G401 (cell line): Measurements from ENCODE around the gene LMBR1. TPM values are rescaled to one million over a fixed set of nuclear protein-coding genes. Genes with fewer than 3 reads are reported as not detected.
"Not testable (repeated sequence)": the region's sequence is repeated elsewhere in the genome, so short reads cannot be mapped to it uniquely, and the experiment has no call there.

Experiments used
- DNase-seq: peaks from one replicate; pipeline ENCODE4 v3.0.0-alpha.2; 2015; ENCODE audit warnings: low spot score
- in situ Hi-C: cut with HindIII; loops from 2 replicates; pipeline ENCODE4 v1.10.0; 2016; ENCODE audit warnings: low sequenced_read_pairs, mixed read lengths
- total RNA-seq: library from RNA; depleted of rRNA; stranded (reverse); fragments of >200 nt; shearing (Covaris generic); gene quantifications from 2 replicates; pipeline ENCODE4 v1.2.3, GENCODE V29; 2014; rRNA removed

LMBR1 gene, protein sequence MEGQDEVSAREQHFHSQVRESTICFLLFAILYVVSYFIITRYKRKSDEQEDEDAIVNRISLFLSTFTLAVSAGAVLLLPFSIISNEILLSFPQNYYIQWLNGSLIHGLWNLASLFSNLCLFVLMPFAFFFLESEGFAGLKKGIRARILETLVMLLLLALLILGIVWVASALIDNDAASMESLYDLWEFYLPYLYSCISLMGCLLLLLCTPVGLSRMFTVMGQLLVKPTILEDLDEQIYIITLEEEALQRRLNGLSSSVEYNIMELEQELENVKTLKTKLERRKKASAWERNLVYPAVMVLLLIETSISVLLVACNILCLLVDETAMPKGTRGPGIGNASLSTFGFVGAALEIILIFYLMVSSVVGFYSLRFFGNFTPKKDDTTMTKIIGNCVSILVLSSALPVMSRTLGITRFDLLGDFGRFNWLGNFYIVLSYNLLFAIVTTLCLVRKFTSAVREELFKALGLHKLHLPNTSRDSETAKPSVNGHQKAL
- 66.9 and 78.8 TPM in 2 replicates for total RNA-seq

DNA sequence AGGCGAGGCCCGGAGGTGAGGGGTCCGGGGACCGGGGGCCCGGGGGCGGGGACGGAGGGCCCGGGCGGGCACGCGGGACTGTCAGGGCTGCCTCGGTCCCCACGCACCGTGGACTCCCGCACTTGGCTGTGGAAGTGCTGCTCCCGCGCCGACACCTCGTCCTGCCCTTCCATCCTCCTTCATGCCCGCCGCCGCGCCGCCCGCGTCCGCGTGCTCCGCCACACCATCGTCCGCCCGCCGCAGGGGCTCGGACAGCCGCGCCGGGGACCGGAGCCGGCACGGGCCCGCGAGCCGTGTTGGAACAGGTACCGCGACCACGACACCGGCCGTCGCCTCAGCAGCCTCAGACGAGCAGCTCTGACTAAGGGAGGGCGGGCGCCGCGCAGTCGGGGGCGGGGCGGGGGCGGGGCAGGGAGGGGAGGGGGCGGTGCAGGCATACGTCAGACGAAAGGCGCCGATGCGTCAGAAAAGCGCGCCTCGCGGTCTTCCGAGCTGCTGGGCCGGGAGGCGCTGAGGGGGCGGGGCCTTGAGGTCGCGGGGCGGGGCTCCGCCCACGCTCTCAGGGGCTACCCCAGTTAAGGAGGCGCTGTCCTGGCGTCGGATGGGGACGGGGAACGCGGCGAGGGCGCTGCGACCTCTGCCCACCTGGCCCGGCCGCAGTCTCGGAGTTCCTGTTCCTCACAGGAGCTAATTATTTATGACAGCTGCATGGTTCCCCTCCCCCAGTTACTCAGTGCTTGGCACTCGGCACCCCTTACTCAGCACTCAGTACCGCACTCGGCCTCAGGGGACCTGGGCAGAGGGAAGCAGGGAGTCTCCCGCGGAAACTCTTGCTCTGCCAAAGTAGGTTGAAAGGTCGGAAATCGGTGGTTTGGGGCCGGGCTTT lies at the start of gene LMBR1:
LMBR1 (minus strand) TSS at position 363 of the 886 bp plus-strand sequence; CDS start at position 173, 190 bp downstream.
- peak; percentile 93 for DNase-seq
- in situ Hi-C loops = no loop called here

DNA sequence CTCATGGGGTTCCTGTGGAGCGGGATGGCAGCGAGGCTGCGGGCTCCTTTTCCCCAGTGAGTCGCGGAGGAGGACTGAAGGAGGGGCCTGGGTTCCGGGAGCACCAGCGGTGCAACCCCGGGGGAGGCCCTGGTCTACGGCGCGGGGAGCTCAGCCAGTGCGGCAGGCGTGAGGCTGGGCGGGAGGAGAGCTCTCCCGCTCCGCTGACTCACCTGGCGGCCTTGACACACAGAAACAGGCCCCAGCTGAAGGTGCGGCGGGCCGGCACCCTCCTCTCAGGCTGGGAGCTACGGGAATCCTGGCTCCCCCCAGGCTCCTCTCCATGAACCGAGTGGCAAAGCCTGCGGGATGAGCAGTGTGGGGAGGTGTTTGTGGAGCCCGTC lies 49.7 kb upstream of the LMBR1 start:
- peak; percentile 28 for DNase-seq
- in situ Hi-C loops = no loop called here

DNA sequence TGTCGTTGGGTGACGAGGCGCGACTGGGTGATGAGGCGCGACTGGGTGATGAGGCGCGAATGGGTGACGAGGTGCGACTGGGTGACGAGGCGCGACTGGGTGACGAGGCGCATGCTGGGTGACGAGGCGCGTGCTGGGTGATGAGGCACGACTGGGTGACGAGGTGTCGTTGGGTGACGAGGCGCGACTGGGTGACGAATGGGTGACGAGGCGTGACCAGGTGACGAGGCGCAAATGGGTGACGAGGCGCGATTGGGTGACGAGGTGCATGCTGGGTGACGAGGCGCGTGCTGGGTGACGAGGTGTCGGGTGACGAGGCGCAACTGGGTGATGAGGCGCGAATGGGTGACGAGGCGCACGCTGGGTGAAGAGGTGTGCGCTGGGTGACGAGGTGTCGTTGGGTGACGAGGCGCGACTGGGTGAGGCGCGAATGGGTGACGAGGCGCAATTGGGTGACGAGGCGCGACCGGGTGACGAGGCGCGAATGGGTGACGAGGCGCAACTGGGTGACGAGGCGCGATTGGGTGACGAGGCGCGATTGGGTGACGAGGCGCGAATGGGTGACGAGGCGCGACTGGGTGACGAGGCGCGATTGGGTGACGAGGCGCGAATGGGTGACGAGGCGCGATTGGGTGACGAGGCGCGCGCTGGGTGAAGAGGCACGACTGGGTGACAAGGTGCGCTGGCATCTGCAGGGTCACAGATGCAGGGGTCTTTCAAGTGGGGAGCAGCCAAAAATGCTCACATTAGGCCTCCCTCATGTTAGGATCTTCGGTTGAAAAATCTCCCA lies 48.6 kb upstream of the LMBR1 start:
- in situ Hi-C loops = no loop called here
- DNase-seq = no peak

DNA sequence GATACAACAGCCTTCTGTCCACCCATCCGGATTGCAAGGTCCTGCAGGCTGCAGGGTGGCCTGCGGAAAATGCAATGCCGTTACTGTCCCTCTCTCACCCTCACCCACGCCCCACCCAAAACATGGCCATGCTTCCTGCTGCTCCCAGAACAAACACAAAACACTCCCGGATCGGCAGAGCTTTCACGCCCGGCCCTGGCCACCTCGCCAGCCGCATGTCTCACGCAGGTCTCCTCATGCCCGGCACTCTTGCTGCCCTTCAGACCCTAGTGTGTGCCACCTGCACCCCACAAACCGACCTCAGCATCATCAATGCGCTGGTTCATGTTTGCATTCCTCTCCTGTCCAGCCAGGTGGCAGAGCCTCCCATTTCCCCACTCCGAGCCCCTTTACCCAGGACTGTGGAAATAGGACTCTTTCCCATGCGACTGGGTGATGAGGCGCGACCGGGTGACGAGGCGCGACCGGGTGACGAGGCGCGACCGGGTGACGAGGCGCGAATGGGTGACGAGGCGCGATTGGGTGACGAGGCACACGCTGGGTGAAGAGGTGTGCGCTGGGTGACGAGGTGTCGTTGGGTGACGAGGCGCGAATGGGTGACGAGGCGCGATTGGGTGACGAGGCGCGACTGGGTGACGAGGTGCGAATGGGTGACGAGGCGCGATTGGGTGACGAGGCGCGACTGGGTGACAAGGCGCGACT lies 47.6 kb upstream of the LMBR1 start:
- in situ Hi-C loops = no loop called here
- DNase-seq = no peak

DNA sequence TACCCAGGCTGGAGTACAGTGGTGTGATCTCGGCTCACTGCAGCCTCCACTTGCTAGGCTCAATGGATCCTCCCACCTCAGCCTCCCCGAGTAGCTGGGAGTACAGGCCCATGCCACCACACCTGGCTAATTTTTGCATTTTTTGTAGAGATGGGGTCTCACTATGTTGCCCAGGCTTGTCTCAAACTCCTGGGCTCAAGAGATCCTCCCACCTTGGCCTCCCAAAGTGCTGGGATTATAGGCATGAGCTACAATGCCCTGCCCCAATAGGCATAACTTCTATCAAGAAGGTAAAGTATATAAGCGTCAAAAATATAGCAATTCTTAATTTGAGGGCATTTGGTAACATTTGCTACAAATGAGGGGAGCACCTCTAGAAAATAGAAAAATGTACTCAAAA lies 43.8 kb upstream of the LMBR1 start:
- in situ Hi-C loops, DNase-seq: not testable (repeated sequence)

DNA sequence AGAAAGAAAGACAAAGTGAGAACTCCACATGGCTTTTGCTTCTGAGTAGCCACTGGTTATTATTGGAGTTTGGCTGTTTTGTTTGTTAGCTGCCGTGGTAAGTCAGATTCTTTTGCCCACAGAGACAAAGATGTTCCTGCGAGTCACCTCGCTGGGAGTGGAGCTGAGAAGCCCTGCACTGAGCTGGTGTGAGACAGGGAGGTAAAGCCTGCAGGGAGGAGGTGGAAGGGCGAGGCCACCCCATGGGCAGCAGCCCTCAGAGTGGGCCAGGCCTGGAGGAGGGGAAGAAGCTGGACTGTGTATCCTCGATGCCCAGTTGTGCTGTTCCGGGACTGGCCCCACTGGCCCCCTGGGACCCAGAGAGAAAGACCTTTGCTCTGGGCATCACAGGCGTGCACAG lies 42.3 kb upstream of the LMBR1 start:
- in situ Hi-C loops = no loop called here
- DNase-seq = no peak

DNA sequence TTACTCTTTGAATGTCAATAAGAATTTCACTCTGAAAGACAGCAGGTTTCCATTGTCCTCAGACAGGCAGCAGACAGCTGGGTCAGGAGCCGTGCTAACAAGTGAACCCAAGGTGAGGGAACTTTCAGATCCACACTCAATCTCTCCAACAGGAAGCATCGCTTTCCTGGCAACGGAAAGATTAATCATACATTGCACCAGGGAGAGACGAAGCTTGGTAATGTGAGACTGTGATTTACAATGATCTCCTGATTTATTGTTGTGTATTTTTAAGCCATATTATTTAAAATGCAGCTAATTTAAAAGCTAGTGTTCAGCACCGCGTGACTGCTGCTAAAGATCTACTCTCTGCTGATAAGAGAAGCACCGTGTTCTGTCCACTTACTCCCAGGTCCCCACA lies 39.0 kb upstream of the LMBR1 start:
- no peak for DNase-seq
- in situ Hi-C loops = no loop called here

DNA sequence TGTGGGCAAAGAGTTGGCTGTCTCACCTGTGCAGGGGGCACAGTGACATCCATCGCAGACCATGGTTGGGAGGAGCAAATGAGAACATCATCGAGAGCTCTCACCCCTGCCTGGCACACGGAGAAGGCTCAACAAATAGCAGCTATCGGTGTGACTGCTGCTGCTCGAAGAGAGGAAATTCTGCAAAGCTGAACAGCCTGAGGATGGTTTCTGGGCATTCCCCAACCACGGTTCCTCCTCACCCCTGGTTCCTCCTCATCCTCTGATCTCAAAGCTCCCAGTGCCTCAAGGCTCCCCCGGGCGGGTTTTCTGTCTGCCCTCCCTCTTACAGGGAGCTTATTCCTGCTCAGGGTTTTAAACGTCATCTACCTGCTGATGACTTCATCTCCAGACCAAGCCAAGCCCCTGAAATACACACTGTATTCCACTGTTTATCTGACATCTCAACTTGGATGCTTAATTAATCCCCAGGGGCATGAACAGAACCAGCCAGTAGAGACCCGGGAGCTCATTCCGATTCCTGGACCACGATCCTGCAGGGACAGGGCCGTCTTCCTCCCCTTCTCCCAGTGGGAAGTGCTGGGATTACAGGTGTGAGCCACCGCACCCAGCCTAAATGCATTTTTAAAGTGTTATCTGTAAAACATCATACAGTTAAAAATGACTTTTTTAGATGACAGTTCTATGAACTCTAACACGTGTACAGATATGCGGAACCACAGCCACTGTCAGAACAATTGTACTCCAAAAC lies 37.0 kb upstream of the LMBR1 start:
- DNase-seq = no peak
- in situ Hi-C loops = no loop called here

DNA sequence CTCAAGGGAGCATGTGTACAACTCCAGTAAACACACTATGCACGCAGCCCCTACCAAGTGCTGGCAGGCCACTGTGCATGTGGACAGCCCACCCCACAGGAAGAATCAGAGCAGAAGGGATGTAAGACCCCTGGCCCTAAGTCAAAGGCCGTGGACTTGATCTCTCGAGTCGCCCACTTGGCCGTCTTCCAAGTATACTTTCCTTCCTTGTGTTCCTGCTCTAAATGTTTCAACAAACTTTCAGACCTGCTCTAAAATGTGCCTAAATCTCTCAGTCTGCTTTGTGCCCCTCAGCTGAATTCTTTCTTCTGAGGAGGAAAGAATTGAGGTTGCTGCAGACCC lies 35.4 kb upstream of the LMBR1 start:
- DNase-seq = no peak
- in situ Hi-C loops = no loop called here

DNA sequence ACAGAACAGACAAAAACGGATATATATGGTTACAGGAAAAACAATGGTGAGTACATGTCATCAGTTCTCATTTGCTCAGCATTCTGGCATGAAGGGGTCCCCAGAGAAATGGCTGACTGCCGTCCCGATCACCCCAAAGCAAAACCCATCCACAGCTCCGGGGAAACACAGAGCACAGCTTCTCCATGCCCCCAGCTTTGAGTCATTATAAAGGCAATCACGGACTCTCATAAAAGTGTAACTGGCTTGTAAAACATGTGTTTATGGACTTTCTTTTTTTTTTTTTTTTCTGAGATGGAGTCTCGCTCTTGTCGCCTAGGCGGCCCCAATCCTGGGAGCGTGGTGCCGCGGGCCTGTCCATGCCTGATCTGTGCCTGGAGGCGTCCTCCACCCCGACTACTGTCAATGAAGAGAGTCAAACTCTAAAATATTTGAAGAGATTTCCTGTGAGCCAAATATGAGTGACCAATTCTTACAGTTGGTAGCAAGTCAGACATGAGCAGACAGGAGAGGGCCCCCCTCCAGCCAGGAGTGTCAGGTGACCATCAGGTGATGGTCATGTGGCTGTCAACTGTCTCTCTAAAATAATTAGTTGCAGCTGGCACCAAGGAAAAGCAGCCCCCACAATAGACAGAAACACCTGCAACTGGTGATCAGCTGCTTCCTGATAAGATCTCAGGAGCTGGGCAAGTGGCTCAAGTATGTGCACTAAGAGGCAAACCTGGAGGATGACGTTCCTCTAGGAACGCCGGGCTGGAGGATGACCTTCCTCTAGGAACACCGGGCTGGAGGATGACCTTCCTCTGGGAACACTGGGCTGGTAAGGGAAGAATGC lies 34.8 kb upstream of the LMBR1 start:
- no peak for DNase-seq
- in situ Hi-C loops = no loop called here

DNA sequence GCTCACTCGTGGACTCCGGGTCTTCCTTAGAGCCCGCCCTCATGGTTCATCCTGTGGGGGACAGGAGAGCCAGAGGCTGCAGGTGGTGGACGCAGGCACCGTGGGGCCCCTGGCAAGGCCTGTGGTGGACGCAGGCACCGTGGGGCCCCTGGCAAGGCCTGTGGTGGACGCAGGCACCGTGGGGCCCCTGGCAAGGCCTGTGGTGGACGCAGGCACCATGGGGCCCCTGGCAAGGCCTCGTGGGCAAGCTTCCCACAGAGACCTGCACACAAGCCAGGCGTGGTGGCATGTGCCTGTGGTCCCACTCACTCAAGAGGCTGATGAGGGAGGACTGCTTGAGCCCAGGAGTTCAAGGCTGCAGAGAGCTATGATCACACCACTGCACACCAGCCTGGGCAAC lies 32.8 kb upstream of the LMBR1 start:
- DNase-seq, in situ Hi-C loops: not testable (repeated sequence)

DNA sequence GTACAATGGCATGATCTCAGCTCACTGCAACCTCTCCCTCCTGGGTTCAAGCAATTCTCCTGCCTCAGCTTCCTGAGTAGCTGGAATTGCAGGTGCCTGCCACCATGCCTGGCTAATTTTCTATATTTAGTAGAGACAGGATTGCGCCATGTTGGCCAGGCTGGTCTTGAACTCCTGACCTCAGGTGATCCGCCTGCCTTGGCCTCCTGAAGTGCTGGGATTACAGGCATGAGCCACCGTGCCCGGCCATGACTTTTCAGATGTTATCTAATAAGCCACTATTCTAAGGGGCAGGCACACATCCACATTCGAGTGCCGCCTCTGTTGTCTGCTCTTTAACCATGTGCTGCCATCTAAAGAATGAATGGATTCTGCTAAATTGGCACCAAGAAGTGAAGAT lies 29.3 kb upstream of the LMBR1 start:
- not testable (repeated sequence) for DNase-seq

DNA sequence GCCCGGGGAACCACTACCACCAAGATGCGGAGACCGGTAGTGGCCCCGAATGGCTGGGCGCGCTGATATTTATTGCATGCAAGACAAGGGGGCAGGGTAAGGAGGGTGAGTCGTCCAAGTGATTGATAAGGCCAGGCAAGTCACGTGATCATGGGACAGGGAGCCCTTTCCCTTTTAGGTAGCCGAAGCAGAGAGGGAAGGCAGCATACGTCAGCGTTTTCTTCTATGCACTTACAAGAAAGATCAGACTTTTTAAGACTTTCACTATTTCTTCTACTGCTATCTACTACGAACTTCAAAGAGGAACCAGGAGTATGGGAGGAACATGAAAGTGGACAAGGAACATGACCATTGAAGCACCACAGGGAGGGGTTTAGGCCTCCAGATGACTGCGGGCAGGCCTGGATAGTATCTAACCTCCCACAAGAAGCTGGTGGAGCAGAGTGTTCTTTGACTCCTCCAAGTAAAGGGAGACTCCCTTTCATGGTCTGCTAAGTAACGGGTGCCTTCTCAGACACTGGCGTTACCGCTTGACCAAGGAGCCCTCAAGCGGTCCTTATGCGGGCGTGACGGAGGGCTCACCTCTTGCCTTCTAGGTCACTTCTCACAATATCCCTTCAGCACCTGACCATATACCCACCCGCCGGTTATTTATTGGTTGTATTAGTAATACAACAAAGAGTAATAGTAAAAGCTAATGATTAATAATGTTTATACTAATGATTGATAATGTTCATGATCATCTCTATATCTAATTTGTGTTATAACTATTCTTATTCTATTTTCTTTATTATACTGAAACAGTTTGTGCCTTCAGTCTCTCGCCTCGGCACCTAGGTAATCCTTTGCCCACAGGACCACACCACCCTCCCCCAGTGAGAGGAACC lies 27.7 kb upstream of the LMBR1 start:
- in situ Hi-C loops, DNase-seq: not testable (repeated sequence)

More for the DNA sequence above, 29.3 kb upstream of the LMBR1 start:
- in situ Hi-C loops = not testable (repeated sequence)

DNA sequence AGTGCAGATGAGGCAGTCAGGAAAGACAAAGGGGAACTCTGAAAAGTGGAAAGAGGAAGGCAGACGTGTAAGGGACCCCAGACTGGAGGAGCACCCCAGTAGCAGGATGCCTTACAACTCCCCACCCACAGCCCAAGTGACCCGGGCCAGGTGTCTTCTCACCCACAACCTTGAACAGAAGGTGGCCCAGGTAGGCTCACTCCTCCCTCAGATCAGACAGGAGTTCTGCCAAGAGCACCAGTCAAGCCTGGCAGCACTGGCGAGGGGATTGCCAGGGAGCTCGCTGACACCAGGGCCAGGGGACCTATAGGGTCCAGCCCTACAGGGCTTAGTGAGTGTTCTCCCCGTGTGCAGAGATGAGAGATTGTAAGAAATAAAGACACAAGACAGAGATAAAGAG lies 27.1 kb upstream of the LMBR1 start:
- in situ Hi-C loops = no loop called here
- DNase-seq = no peak

DNA sequence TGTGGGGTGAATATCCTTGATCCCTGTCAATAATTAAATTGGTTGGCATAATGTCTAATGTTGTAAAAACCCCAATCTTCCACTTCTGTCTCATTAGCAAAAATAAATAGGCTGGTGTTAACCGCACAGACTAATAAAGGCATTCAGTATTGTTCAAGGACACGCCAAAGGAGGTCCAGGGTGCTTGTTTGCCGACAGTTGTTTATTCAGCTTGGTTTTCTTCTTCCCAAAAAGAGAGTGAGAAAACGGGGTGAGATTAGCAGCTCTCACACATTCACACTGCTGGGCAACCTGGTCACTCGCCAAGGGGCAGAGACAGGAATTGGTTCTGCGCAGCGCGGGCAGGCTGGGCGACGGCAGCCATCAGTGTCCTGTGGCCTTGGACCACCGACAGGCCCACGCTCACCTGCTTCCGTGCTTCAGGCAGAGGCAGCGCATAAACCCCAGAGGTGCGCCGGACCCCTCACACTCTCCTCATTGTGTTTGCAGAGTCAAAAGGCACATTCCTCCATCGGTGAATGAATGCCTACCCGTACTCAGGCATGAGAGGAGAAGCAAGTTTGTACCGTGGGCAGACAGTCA lies 26.2 kb upstream of the LMBR1 start:
- in situ Hi-C loops = no loop called here
- DNase-seq = no peak

DNA sequence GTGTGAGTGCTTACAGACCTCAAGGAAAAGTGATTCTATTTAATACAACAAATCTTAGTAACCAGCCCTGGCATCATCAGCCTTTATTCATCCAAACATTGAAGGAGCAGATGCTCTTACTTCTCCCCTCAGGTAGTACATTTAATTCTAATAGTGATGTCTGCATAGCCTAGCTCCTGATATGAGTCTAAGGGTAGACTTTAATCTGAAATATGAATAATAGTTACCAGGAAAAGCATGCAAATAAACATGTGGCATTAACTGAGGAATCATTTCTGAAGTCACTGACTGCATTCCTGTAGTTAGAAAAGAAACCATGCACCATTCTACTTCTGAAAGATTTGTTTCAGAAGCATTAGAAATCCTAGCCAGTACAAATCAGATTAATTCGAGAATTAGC lies 25.7 kb upstream of the LMBR1 start:
- no peak for DNase-seq
- in situ Hi-C loops = no loop called here
